Suprapubic skin (tissue), 4 donors: ENCODE measurements around the gene GPR108. TPM values are rescaled to one million over a fixed set of nuclear protein-coding genes. Genes with fewer than 3 reads are reported as not detected.

Source experiments
- DNase-seq, 2 donors: peaks; one replicate each; pipeline ENCODE4 v3.0.0-alpha.2; 2019; ENCODE audit warnings: low spot score in 2 of 2
- H3K27ac ChIP-seq: fragments of 200-600 bp; sonication (generic); one replicate; pipeline ENCODE4 v1.5.1; 2019
- H3K27me3 ChIP-seq: fragments of 200-600 bp; sonication (generic); one replicate; pipeline ENCODE4 v1.5.1; 2019
- H3K36me3 ChIP-seq: fragments of 200-600 bp; sonication (generic); one replicate; pipeline ENCODE4 v1.5.1; 2019
- H3K4me1 ChIP-seq: fragments of 200-600 bp; sonication (generic); one replicate; pipeline ENCODE4 v1.5.1; 2019
- H3K4me3 ChIP-seq: fragments of 200-600 bp; sonication (generic); one replicate; pipeline ENCODE4 v1.5.1; 2019; ENCODE audit warnings: mild to moderate bottlenecking
- H3K9me3 ChIP-seq: fragments of 200-600 bp; sonication (generic); one replicate; pipeline ENCODE4 v1.5.1; 2019
- CTCF ChIP-seq, 2 donors: fragments of 200-600 bp in 1 of 2; fragments of 450-650 bp in 1 of 2; sonication (generic) in 1 of 2; IDR thresholded peaks; one replicate each; pipeline ENCODE4 v1.5.1; 2016 to 2019; ENCODE audit warnings: antibody characterized with exemption in 2 of 2, mild to moderate bottlenecking in 1 of 2, moderate library complexity in 1 of 2
- EP300 ChIP-seq: sonication (generic); formaldehyde crosslinking; IDR thresholded peaks from one replicate; pipeline ENCODE4 v1.6.1; 2017; ENCODE audit warnings: antibody characterized with exemption
- POLR2A ChIP-seq, 2 donors: fragments of 450-650 bp; IDR thresholded peaks; one replicate each; pipeline ENCODE4 v1.6.1; 2017; ENCODE audit warnings: antibody characterized with exemption in 2 of 2, mild to moderate bottlenecking in 2 of 2, moderate library complexity in 2 of 2
- POLR2AphosphoS5 ChIP-seq, 3 donors: sonication (generic); formaldehyde crosslinking; IDR thresholded peaks; one replicate each; pipeline ENCODE4 v1.6.1; 2017; ENCODE audit warnings: antibody characterized with exemption in 3 of 3
- WGBS: methylation state at CpG from one replicate; pipeline ENCODE4 v1.1.5; 2018; 5-methylcytosine and 5-hydroxymethylcytosine counted together
- total RNA-seq, 4 donors: library from RNA; depleted of rRNA; stranded (reverse); fragments of >200 nt; gene quantifications; one replicate each; pipeline ENCODE4 v1.1.0, GENCODE V29; 2016

The GPR108 gene
- total RNA-seq, 4 donors from 2014 or later: 52.9 to 72.7 (median 60.7) TPM

- Histone ChIP-seq H3K9me3 (no peaks in the 10 kb centered on the region), H3K4me3 (no peak overlapping the region), H3K36me3 (no peaks in the 10 kb centered on the region), H3K27me3 (peaks cover 12% of the 10 kb centered on the region), H3K27ac (no peak overlapping the region), H3K4me1 (peaks cover 4% of the 10 kb centered on the region)
- 95% methylated on average over 11 of the region's 11 CpGs for WGBS
- DNase-seq: no peak
- TF ChIP-seq POLR2A (IDR thresholded peaks at IDR 0.05): no peak
- no peak for TF ChIP-seq EP300
- no peak for TF ChIP-seq POLR2AphosphoS5 (IDR thresholded peaks at IDR 0.05)
- TF ChIP-seq CTCF (IDR thresholded peaks at IDR 0.05): no peak
These were observed 22.4 kb downstream of the GPR108 start for GRCh38 chr19:6714749-6715555.

- DNase-seq: no peak
- H3K9me3 ChIP-seq: no peaks in the 10 kb centered on the region
- TF ChIP-seq CTCF (IDR thresholded peaks at IDR 0.05) (no peak), POLR2A (IDR thresholded peaks at IDR 0.05) (no peak), POLR2AphosphoS5 (IDR thresholded peaks at IDR 0.05) (no peak), EP300 (no peak)
- peaks cover 4% of the 10 kb centered on the region for H3K4me1 ChIP-seq
- WGBS: 71% methylated on average over 16 of the region's 24 CpGs
- H3K27me3 ChIP-seq: peaks cover 19% of the 10 kb centered on the region
- H3K36me3 ChIP-seq: no peaks in the 10 kb centered on the region
- no peak overlapping the region for H3K4me3 ChIP-seq
- H3K27ac ChIP-seq: no peak overlapping the region
These were observed 23.3 kb downstream of the GPR108 start for GRCh38 chr19:6713773-6714692.

GRCh38 chr19:6712692-6713670 lies 24.4 kb downstream of the GPR108 start:
- no peaks in the 10 kb centered on the region for H3K9me3 ChIP-seq
- H3K4me3 ChIP-seq: no peak overlapping the region
- no peak overlapping the region for H3K27ac ChIP-seq
- H3K4me1 ChIP-seq: peaks cover 4% of the 10 kb centered on the region
- no peak for TF ChIP-seq POLR2A (IDR thresholded peaks at IDR 0.05)
- TF ChIP-seq POLR2AphosphoS5 (IDR thresholded peaks at IDR 0.05): no peak
- no peak for TF ChIP-seq CTCF (IDR thresholded peaks at IDR 0.05)
- TF ChIP-seq EP300: no peak
- H3K36me3 ChIP-seq: no peaks in the 10 kb centered on the region
- peaks cover 19% of the 10 kb centered on the region for H3K27me3 ChIP-seq
- WGBS: 91% methylated on average over 20 of the region's 20 CpGs
- no peak for DNase-seq

- TF ChIP-seq EP300 (no peak), POLR2A (IDR thresholded peaks at IDR 0.05) (no peak), POLR2AphosphoS5 (IDR thresholded peaks at IDR 0.05) (no peak), CTCF (IDR thresholded peaks at IDR 0.05) (no peak)
These were observed 25.1 kb downstream of the GPR108 start for GRCh38 chr19:6712231-6712630.

More at GRCh38 chr19:6712231-6712630, 25.1 kb downstream of the GPR108 start:
- H3K27me3 ChIP-seq: peaks cover 26% of the 10 kb centered on the region
- H3K4me3 ChIP-seq: no peak overlapping the region
- 92% methylated on average over 6 of the region's 16 CpGs for WGBS
- no peaks in the 10 kb centered on the region for H3K36me3 ChIP-seq
- H3K27ac ChIP-seq: no peak overlapping the region
- DNase-seq: no peak
- H3K9me3 ChIP-seq: no peaks in the 10 kb centered on the region
- peaks cover 4% of the 10 kb centered on the region for H3K4me1 ChIP-seq
